Measurements from ENCODE around the gene IL21R. TPM values are rescaled to one million over a fixed set of nuclear protein-coding genes. Genes with fewer than 3 reads are reported as not detected.

Gene IL21R
- total and polyA plus RNA-seq, 9 of the 15 experiments (the other 6 are each of a cell fraction or from before 2014, with no cell fraction given): 0.04 to 0.34 (median 0.18) TPM; not detected in 1

DNA sequence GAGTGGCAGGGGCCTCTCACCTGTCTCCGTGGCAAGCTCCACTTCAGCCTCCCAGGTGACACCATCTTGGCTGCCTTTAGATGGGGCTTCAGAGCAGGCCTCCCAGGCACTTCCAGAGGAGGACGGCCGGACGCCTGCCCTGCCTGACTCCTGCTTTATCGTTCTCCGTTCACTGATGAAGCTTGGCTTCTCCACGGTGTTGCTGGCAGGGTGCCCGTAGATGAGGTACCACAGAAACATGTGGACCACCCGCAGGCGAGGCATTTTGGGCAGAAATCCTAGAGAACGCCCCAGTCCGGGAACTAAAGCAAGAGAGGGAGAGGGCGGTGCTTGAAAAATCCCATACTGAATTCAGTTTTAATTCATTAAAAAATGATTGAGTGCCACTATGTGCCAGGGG, 93.2 kb downstream of the IL21R start:
- Histone ChIP-seq H3K9ac (ENCODE audit: insufficient read depth in 1 of 2, low read depth in 2 of 2, low read length in 2 of 2) (no peak overlapping the region), H3K4me2 (ENCODE audit: insufficient read depth, low read length) (no peak overlapping the region), H4K20me1 (replicated peaks; ENCODE audit: control insufficient read depth, insufficient read depth, low read length) (no peaks in the 10 kb centered on the region; the same call in 1 of the 2 replicates), H3K4me3 (no peak overlapping the region), H3K4me1 (replicated peaks in 1 of 2; ENCODE audit: control insufficient read depth in 2 of 2, insufficient read depth in 2 of 2, low read length in 2 of 2) (no peaks in the 10 kb centered on the region), H3K36me3 (ENCODE audit: control insufficient read depth, insufficient read depth, low read length) (peaks cover 80% of the 10 kb centered on the region; the same call in 2 of the 3 replicates), H2AFZ (ENCODE audit: low read depth, low read length) (no peak overlapping the region), H3K9me3 (replicated peaks; ENCODE audit: control insufficient read depth, insufficient read depth, low read depth, low read length) (no peaks in the 10 kb centered on the region), H3K27me3 (ENCODE audit: control insufficient read depth in 2 of 2, insufficient read depth in 2 of 2, low read length in 2 of 2) (no peaks in the 10 kb centered on the region), H3K79me2 (ENCODE audit: control insufficient read depth, insufficient read depth, low read length) (no peaks in the 10 kb centered on the region), H3K9me1 (ENCODE audit: control insufficient read depth, insufficient read depth, low read length) (no peaks in the 10 kb centered on the region), H3K27ac (ENCODE audit: extremely low read depth, low read depth, low read length) (no peak overlapping the region)
- in situ Hi-C loops (cut with MboI) (no loop called here), intact Hi-C loops (cut with micrococcal nuclease) (no loop called here)
- 95% methylated on average over 13 of the region's 13 CpGs for WGBS (ENCODE audit: insufficient coverage, low coverage, missing lambda C conversion rate)
- TF ChIP-seq POLR2AphosphoS5 (IDR thresholded peaks at IDR 0.05; ENCODE audit: control insufficient read depth, insufficient read depth, low read depth, low read length) (no peak), ILK (tag; IDR thresholded peaks at IDR 0.05; ENCODE audit: borderline replicate concordance, low read depth) (no peak), YY1 (IDR thresholded peaks at IDR 0.05; ENCODE audit: borderline replicate concordance in 1 of 3, control insufficient read depth in 1 of 3, extremely low read depth in 1 of 3, insufficient read depth in 3 of 3, insufficient read length in 1 of 3, insufficient replicate concordance in 2 of 3, low read depth in 1 of 3, low read length in 2 of 3) (no peak), ELF2 (CRISPR knock-in tag; IDR thresholded peaks at IDR 0.05) (no peak), SMAD4 (CRISPR knock-in tag; conservative IDR thresholded peaks at IDR 0.05) (no peak)
- TF ChIP-seq, protein P1, sequence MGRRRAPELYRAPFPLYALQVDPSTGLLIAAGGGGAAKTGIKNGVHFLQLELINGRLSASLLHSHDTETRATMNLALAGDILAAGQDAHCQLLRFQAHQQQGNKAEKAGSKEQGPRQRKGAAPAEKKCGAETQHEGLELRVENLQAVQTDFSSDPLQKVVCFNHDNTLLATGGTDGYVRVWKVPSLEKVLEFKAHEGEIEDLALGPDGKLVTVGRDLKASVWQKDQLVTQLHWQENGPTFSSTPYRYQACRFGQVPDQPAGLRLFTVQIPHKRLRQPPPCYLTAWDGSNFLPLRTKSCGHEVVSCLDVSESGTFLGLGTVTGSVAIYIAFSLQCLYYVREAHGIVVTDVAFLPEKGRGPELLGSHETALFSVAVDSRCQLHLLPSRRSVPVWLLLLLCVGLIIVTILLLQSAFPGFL (CRISPR knock-in tag; IDR thresholded peaks at IDR 0.05): no peak
- ChIA-PET POLR2A (interaction anchor here (0.8 kb wide), 1 partner anchor 103 kb away, joined by 4 read pairs; no protein-coding TSS in a partner anchor), CTCF (ENCODE audit: low intra/inter-chr PET ratio) (no interaction called here)
- no TSS peak for BruUV-seq (replicated peaks)
- ATAC-seq (no peak), DNase-seq (ENCODE audit: extremely low read depth in 1 of 4, low spot score in 3 of 4) (no peak), FAIRE-seq (no peak)
